Limb (tissue), 2 donors: ENCODE data around the gene MACROD2.

Experiments used
- DNase-seq, 2 donors: peaks; one replicate each; pipeline ENCODE4 v3.0.0-alpha.2; 2016; ENCODE audit errors: extremely low spot score in 2 of 2

The MACROD2 gene

DNA sequence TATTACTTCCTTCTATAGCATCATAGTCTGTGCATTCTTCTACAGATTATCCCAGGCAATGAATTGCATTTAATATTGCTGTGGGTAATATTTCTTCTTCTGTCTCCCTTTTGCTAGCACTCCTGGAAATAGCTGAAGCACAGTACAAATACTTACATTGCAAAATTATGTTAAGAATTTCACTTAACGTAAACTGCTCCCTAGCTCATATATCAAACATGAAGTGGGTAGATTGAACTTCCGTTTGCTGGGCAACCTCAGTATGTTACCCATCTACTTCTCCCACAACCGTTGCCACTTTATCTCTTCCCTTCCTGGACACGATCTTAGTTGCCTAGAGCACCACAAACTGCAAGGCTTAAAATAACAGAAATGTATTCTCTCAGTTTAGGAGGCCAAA, 1614.6 kb downstream of the MACROD2 start:
- DNase-seq: no peak

DNA sequence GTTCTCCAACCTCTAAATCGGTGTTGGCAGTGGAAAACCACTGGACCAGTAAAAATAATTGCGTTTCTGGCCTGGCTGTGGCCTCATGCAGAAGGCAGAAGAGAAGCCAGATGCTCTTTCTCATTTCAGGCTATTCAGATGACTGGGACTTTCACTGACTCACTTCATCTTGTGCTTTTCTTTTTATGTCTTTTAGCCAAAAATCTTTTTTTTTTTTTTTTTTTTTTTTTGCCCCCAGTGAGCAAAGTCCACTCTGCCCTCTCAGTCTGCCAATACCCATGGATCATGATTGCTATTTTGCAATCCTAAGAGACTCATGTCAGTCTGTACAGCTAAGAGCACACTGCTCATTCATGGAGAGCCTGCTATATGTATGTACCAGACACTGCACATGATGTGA, 1615.5 kb downstream of the MACROD2 start:
- no peak for DNase-seq

DNA sequence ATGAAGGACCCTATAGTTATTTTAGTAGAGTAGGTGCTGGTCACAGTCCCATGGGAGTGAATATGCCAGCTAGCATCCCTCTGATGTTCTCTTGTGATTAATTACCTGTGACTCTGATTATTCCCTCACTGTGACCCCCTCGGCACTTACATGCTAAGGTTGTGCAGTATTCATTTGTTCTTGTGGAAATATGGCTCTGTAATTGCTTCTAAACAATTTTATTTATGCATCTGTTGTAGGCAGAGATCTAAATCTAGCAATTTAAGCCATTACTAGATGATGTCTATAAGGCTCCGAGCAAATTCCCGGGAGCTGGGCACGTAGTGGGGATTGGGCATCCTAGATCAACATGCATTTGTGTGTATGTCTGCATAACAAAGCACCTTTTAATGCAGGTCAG, 1616.2 kb downstream of the MACROD2 start:
- DNase-seq: no peak

DNA sequence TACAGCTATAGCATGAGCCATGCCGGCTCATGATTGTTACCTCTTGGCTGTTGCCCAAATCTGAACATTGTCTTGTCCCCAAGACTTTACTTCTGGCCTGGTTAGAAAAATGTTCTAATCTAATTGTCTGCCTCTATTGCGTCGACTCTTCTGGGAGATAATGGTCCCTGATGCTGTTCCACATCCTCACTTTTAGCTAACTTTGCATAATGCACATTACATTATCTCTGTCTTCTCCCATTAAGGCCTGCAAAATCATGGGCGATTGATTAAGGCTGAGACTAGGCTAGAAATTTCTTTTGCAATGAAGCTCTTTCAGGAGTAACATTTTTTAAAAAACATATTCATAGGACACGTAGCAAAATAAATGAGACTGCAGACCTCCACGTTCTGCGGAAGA, 1616.9 kb downstream of the MACROD2 start:
- no peak for DNase-seq

DNA sequence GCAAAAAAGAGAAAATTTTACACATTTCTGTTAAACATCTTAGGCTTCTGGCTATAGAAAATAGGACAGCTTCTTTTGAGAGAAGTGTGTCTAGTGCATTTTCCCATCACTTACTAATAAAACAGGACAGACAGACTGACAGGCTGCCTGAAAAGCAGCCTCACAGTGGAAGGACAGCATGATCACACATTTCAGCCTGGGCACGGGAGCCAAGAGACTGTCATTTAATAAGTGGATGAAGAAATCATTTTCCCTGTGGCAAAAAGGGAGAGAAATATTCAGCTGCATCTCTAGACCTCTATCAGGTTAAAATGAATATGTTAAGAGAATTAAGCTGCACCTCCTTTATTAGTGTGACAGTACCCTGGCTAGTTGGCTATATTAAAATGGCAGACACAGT, 1617.5 kb downstream of the MACROD2 start:
- no peak for DNase-seq

DNA sequence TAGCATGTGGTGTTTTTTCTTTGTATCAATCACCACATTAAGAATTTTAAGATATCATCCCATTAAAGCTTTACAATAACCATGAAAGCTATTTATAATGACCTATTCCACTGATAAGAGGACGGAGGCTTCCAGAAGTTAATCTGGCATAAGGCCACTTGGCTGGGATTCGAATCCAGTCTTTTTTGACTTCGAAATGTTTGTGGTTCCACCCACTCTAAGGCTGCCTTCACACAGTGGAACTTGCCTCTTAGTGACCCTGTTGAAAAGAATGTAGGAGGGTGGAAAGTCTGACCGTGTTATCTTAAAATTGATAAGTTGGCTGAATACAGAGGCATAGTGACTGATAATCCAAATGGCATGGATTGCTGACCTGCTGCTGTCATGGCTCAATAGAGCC, 1618.2 kb downstream of the MACROD2 start:
- no peak for DNase-seq

DNA sequence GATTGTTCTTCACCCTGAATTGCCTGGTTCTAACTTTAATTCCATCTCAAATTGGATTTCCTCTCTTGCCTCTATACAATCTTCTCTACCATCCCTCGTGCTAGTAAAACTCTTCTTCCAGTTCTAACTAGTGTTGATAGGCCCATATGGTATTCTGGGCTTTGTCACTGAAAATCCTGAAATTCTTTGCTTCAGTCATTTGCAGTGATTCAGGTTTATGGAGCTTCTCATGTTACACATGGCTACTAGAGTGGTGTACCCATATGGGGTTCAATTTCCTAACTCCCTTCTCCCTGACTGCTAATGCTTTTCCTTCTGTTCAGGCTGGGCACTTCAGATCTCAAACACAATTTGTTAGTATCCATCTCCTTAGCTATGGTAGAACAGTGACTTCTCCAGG, 1621.3 kb downstream of the MACROD2 start:
- DNase-seq: no peak

DNA sequence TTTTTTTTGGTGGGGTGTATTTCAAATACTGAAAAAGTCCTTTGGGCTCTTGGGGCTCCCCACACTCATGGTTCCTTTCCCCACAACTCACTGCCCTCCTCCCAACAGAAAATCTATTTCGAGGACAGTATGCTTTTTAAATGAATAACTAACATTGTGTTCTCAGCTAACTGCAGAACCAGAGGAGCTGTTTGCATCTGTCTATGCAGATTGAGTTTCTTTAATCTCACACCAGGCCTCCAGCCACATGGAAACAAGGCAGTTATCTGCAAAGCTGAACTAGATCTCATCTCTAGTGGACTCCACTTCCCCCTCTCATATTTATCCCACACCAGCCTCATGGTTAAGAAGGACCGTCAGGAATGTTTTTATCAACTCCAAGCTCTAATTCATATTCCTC, 1622.8 kb downstream of the MACROD2 start:
- DNase-seq: no peak

DNA sequence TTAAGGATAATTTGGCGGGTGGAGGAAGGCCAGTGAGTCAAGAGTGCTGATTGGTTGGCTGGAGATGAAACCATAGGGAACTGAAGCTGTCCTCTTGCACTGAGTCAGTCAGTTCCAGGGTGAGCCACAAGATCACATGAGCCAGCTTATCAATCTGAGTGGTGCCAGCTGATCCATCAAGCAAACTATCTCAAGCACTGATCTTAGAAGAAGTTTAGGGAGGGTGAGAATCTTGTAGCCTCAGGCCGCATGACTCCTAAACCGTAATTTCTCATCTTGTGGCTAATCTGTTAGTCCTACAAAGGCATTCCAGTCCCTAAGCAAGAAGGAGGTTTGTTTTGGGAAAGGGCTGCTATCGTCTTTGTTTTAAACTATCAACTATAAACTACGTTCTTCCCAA, 1623.6 kb downstream of the MACROD2 start:
- no peak for DNase-seq

DNA sequence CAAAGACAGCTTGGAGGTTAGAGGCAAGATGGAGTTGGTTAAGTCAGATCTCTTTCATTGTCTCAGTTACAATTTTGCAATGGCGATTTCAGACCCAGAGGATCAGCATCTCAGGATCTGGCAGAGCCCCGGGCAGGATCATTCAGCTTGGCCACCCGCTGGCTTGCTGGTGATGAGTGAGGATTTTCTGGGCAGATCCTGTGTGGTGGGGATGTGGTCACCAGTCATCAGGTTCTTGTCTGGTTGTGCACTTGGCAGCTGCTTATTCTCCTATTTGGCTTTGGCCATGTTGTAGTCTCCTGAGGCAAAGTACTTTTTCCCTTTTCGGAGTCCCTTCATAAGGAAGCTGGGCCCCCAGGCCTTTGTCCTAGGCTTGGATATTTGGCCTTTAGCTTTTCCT, 1624.0 kb downstream of the MACROD2 start:
- DNase-seq: no peak

DNA sequence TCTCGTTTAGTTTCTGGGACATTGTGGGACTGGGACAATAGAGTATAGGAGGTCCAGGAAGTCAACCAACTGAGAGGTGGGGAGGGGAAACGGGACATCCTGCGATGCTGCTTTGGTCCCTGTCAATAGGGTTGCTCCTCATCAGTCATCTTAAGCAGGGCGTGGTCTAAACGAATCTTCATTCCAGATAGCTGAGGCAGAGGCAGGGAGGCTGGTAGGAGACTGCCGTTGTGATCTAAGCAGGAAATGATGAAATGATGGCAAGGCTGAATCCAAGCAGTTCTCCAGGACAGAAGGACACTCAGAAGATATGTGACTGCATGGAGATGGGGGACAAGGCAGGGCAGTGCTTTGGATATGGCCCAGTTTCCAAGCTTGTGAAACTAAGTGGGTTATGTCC, 1624.5 kb downstream of the MACROD2 start:
- DNase-seq: no peak

DNA sequence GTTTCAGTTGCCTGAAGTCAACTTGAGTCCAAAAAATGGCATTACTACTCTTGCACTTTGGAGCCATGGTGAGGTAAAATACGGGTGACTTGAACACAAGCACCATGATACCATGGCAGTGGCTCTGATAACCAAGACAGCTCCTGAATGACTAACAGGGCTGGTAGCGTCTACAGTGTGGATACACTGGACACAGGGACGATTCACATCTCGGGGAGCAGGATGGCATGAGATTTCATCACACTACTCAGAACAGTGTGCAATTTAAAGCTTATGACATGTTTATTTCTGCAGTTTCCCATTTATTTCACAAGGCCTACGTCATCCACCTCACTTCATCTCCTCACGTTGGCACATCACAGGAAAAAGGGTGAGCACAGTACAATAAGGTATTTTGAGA, 1627.1 kb downstream of the MACROD2 start:
- no peak for DNase-seq

DNA sequence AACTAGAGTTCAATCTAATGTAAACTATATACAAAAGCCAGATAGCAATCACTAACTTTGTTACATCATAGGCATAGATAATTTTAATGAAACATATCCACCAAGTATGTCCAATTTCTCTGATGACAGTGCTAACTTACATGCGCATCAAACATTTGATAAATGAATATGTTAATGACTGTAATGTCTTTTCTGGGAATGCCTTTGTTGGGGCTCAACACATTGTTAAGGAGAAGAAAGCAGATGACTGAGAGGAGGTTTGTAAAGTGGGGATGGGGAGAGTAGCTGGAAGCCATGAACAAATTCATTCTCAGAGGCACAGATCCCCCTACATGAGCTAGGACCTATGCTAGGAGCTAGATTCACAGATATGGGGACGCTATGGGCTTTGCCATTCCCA, 1627.9 kb downstream of the MACROD2 start:
- no peak for DNase-seq

DNA sequence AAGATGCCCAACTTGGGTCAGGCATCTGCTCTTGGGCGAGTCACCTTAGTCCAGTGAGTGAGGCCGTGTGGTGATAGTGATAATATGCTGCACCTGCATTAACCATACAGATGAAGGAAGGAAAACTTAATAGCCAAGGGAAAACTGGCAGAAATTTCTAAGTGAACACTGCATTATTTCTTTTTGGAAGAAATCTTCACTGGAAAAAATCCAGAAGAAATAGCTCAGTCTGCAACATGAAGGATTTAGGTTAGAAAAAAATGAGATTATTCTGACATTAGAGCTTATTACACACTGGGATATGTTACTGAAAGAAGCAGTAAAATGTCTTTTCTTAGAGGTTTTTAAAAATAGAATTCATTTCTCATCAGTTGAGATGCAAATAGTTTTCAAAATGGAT, 1630.7 kb downstream of the MACROD2 start:
- no peak for DNase-seq

DNA sequence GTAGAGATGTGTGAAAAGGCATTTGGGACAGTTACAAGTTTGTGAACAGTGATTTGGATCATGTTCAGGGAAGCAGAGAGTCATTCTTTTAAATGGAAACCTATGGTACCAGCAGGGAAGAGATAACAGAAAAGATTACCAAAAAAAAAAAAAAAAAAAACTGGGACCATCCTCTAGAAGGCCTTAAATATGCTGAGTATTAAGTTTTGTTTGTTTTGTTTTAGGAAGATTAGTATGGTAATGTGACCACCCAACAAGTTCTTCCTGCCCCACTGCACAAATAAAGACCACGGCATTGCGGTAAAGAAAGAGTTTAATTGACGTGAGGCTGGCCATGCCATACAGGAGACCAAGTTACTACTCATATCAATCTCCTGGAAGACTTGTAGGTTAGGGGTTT, 1631.8 kb downstream of the MACROD2 start:
- DNase-seq: no peak

DNA sequence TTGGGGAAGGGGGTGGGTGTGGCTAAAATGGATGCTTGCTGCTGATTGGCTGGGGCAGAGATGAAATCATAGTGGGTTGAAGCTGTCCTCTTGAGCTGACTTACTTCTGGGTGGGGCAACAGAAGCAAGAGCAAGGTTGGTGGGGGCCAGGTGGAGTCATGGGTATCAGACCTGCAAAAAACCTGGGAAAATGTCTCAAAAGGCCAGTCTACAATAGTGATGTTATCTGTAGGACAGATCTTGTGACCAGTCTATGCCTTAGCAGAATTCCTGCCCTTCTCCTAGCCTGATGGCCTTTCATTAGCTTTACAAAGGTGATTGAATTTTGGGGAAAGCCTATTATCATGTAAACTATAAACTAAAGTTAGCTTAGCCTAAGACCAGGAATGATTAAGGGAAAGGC, 1632.2 kb downstream of the MACROD2 start:
- no peak for DNase-seq

DNA sequence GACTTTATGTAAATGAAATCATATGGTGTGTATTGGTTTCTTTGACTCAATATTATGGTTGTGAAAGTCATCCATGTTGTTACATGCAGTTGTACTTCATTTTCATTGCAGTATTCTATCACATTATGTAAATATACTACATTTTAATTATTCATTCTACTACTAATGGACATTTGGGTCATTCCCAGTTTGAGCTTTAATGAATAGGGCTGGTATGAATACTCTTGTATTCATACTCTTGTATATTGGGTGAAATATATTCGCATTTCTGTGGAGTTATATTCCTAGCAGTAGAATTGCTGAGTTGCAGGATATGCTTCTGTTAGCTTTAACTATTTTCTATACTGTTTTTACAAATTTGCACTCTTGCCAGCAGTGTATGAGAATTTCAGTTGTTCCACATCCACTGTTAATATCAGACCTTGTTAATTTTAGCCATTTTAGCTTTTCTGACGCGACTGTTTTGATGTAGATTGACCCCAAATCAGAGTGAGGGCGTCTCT, 1633.6 kb downstream of the MACROD2 start:
- no peak for DNase-seq

DNA sequence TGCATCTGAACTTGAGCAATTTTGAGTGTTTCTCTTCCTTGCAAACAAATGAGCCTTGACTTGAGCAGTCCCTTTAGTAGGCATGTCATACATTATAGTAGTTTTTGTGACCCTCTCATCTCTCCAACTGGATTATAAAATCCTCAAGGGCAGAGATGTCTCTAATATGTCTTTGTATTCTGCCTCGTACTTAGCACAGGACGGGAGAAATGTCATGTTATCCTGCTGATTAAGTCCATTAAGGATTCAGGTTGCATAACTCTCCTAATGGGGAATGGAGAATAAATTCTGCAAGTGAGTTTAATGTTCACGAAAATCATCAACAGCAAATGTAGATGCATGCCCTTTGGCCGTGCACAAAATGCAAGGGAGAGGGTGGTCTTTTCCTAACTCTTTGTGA, 1635.0 kb downstream of the MACROD2 start:
- DNase-seq: no peak

DNA sequence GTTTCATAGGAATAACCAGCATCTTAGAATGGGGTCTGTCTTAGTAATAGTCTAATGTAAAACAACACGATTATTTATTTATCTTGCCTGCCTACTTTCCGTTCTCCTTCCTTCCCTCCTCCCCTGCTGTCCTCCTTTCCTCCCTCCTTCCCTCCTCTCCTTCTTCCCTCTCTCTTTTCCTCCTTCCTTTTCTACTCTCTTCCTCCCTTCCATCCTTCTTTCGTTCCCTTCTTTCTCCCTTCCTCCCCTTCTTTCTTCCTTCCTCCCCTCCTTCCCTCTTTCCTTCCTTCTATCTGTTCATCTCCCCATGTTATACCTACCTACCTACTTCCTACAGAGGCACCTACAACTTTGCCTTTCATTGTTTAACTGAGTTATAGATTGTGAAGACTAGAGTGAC, 1637.4 kb downstream of the MACROD2 start:
- DNase-seq: no peak

DNA sequence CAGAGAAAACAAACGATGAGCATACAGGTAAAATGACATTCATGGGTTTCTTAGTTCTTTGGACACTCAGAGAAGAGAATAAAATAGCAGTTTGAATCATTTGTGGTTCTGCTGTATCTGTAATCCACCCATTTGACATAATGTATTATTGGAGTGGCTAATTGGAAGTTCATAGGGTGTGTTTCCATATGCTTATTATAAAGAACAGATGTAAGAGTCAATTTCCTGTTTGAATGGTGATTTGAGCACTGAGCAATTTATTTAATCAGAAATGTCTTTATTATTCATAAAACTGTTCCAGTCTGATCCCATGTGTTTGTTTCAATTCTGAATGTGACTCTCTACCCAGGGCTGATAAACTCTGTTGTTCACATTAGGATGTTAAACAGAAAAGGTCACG, 1638.8 kb downstream of the MACROD2 start:
- no peak for DNase-seq

DNA sequence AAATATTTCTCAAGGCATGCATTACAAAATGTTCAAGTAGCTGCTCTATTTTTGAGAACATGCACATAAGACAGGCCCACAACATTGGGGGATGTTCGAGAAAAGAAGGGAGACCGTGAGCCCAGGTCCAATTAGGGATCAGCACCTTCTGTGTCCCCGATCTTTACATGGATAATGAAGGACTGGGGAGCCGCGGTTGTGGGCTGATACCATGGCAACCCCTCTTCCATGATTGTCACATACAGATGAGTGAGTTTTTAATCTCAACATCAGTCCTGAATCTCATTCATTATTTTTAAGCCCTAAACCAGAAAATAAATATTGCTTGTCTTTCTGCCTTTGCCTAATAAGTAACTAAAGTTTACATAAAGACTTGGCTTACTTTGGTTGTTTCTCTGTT, 1642.2 kb downstream of the MACROD2 start:
- no peak for DNase-seq

DNA sequence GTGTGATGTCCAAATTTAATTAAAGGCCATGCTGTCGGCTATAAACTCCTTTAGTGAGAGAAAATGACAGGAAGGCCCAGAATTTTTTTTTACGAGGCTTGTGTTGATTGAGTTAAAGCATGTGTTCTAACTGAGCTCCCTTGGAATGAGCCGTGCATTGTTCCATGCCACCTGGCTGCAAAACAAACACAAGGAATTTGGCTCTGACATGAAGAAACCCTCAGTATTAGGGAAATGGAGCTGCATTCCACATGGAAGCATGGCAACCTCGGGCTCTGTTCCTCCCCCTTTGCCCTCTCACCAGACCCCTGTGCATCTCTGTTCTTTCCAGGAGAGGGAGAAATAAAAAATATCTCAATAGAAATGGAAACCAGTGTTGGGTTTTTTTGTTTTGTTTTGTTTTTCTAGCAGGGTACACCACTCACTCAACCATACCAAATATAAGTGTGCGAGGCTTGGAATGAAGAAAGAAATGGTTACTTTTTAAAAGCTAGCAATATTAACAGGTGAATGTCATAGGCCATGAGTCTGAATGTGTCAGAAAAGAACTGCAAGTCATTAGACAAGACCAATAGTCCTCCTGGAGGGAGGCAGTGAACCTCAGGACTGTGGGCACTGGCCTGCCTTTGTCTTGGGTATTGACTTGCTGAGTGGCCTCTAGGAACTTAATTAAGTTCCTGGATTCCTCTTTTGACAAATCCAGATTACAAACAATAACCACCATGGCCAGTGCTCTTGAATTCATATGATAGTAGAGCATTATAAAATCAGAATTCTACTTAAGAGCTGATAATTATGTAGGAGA, 1642.8 kb downstream of the MACROD2 start:
- peak in 1 of 2 donors; percentile 17 for DNase-seq

DNA sequence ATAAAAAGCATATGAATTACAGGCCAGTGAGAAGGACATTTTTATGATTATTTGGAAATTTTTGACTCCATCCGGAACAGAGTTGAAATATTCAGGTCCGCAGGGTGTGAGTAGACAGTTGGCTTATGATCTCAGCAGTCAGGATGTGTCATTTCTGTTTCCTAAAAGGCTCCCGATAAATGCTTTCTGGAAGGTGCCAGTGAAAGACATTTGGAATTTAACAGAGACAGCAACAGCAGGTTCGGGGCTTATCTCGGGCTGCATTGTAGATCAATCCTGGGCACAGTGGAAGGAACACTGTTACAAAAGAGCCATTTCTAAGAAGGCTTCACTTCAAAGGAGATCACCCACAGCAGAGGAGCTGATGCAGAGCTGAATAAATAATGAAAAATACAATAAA, 1643.5 kb downstream of the MACROD2 start:
- no peak for DNase-seq

DNA sequence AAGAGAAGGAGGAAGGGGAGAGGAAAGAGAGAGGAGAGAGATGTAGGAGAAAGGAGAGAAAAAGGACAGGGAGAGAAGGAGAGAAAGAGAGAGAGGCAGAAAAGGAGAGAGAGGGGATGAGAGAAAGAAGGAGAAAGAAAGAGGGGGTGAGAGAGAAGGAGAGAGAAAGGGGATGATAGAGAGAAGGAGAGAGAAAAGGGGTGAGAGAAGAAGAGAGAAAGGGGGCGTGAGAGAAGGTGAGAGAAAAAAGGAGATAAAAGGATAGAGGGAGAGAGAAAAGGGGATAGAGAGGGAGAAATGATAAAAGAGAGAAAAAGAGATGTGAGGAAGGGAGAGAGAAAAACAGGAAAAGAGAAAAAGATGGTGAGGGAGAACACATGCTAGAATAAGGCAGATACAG, 1644.5 kb downstream of the MACROD2 start:
- DNase-seq: no peak
